ENCODE results near the gene GTF2H4. TPM values are rescaled to one million over a fixed set of nuclear protein-coding genes. Genes with fewer than 3 reads are reported as not detected.

Gene GTF2H4
- total and polyA plus RNA-seq, 10 of the 15 experiments (the other 5 are each of a cell fraction or from before 2014, with no cell fraction given): 1.1 to 43.8 (median 18.9) TPM

- H3K4me1 ChIP-seq (ENCODE audit: control insufficient read depth, insufficient read depth, low read length): no peaks in the 10 kb centered on the region
- H2AFZ ChIP-seq (ENCODE audit: control insufficient read depth, low read depth, low read length): no peak overlapping the region
- in situ Hi-C loops (cut with MboI) (no loop called here), intact Hi-C loops (cut with micrococcal nuclease; ENCODE audit: unreplicated experiment) (no loop called here)
- ChIA-PET RAD21 (ENCODE audit: unreplicated experiment) (no interaction called here), SMC1A (ENCODE audit: uncharacterized antibody, unreplicated experiment) (interaction anchor here (0.6 kb wide), 1 partner anchor 202 kb away, joined by 3 read pairs; no protein-coding TSS in a partner anchor), POLR2A (interaction anchor here (0.6 kb wide), 1 partner anchor 1346 kb away, joined by 3 read pairs; no protein-coding TSS in a partner anchor), CTCF (interaction anchor here (0.9 to 1.2 kb wide), 2 partner anchors 12 to 15 kb away, joined by 3 read pairs; no protein-coding TSS in a partner anchor)
- 0 out of 4 replicates have a peak, but pooled peaks cover 0 to 2% of the 10 kb centered on the region in 2 experiments for H3K27me3 ChIP-seq (replicated peaks in 1 of 2; ENCODE audit: control insufficient read depth in 2 of 2, insufficient read depth in 2 of 2, low read length in 1 of 2)
- TF ChIP-seq USF2 (IDR thresholded peaks at IDR 0.05; ENCODE audit: borderline replicate concordance, low read depth, low read length) (no peak), ZZZ3 (IDR thresholded peaks at IDR 0.05; ENCODE audit: control insufficient read depth, insufficient read length, low read depth) (no peak), EGR1 (IDR thresholded peaks at IDR 0.05; ENCODE audit: borderline replicate concordance in 1 of 2, low read depth in 2 of 2, low read length in 2 of 2) (no peak), POLR2A (IDR thresholded peaks at IDR 0.05; ENCODE audit: low read depth, low read length) (no peak), SUPT20H (IDR thresholded peaks at IDR 0.05; ENCODE audit: borderline replicate concordance, control insufficient read depth, low read depth, low read length) (no peak), E2F4 (IDR thresholded peaks at IDR 0.05; ENCODE audit: low read depth, low read length) (no peak), YBX1 (IDR thresholded peaks at IDR 0.05) (no peak), CHD1 (IDR thresholded peaks at IDR 0.05; ENCODE audit: low read depth, low read length) (no peak), PBX3 (IDR thresholded peaks at IDR 0.05; ENCODE audit: insufficient replicate concordance, low read depth, low read length) (no peak), ZNF207 (IDR thresholded peaks at IDR 0.05; ENCODE audit: borderline replicate concordance) (no peak), REST (IDR thresholded peaks at IDR 0.05; ENCODE audit: low read depth, low read length) (no peak), NKRF (conservative IDR thresholded peaks at IDR 0.05) (no peak), CREB1 (IDR thresholded peaks at IDR 0.05; ENCODE audit: low read depth) (no peak), NR2C2 (IDR thresholded peaks at IDR 0.05; ENCODE audit: borderline replicate concordance, control insufficient read depth, insufficient read length, low read depth) (no peak), CBFB (IDR thresholded peaks at IDR 0.05; ENCODE audit: low read depth) (no peak)
- no peak overlapping the region for H3K9ac ChIP-seq (ENCODE audit: control insufficient read depth, insufficient read depth, low read length)
- H3K9me3 ChIP-seq (replicated peaks; ENCODE audit: control insufficient read depth, insufficient read depth, low read length): no peaks in the 10 kb centered on the region
- FAIRE-seq (no peak), ATAC-seq (no peak), DNase-seq (ENCODE audit: low read depth, low spot score) (no peak)
- H4K20me1 ChIP-seq (ENCODE audit: control insufficient read depth, insufficient read depth): no peaks in the 10 kb centered on the region
- no peak overlapping the region for H3K4me3 ChIP-seq
- 55% methylated on average over 4 of the region's 4 CpGs for WGBS (ENCODE audit: insufficient coverage, insufficient replicate concordance, low lambda C conversion rate, missing lambda C conversion rate)
- no TSS peak for BruUV-seq (replicated peaks)
- H3K79me2 ChIP-seq (ENCODE audit: control insufficient read depth, insufficient read depth, low read length): no peaks in the 10 kb centered on the region
- no peak overlapping the region for H3K27ac ChIP-seq (ENCODE audit: control insufficient read depth, insufficient read depth)
- peaks cover 6 to 7% of the 10 kb centered on the region in 2 experiments; a peak in 3 of 4 replicates for H3K36me3 ChIP-seq (ENCODE audit: control insufficient read depth in 2 of 2, insufficient read depth in 2 of 2, low read length in 1 of 2)
- H3K4me2 ChIP-seq (ENCODE audit: control insufficient read depth, insufficient read depth): no peak overlapping the region
These were observed 22.5 kb downstream of the GTF2H4 start for GRCh38 chr6:30930506-30930905.
